ENCODE results near the gene FGFR3. TPM values are rescaled to one million over a fixed set of nuclear protein-coding genes. Genes with fewer than 3 reads are reported as not detected.

Gene FGFR3
- total and polyA plus RNA-seq, 2 of the 8 experiments (the other 6 are each of a cell fraction or from before 2014, with no cell fraction given), result 9.0 to 19.5 TPM

- no peak overlapping the region for H2BK120ac ChIP-seq (replicated peaks; ENCODE audit: low read depth, low read length)
- no peak overlapping the region for H3K9ac ChIP-seq (replicated peaks in 1 of 4; ENCODE audit: extremely low read depth in 1 of 4, low read depth in 3 of 4, low read length in 3 of 4)
- H3K27me3 ChIP-seq (replicated peaks in 1 of 4; ENCODE audit: control insufficient read depth in 3 of 4, extremely low read depth in 1 of 4, insufficient read depth in 3 of 4, low read length in 3 of 4), result peaks cover 0 to 5% (median 0%) of the 10 kb centered on the region in 4 experiments; a peak in 2 of 7 replicates
- H3K4ac ChIP-seq (replicated peaks; ENCODE audit: insufficient read length, low read depth, low read length), result no peak overlapping the region
- H3K79me2 ChIP-seq (ENCODE audit: control insufficient read depth in 1 of 2, insufficient read depth in 2 of 2, low read length in 2 of 2), result no peaks in the 10 kb centered on the region
- 29% methylated on average over 7 of the region's 32 CpGs; no CpG with 5 or more reads in 1 of the 2 experiments for WGBS, 2 experiments (ENCODE audit: extremely low coverage in 1 of 2, insufficient coverage in 1 of 2, insufficient read length in 1 of 2, insufficient replicate concordance in 2 of 2, low coverage in 1 of 2, low lambda C conversion rate in 2 of 2, missing lambda C conversion rate in 1 of 2)
- no peak overlapping the region for H3K23ac ChIP-seq (ENCODE audit: insufficient read length)
- H4K91ac ChIP-seq (replicated peaks; ENCODE audit: insufficient read length, low read length), result no peak overlapping the region
- H3K4me3 ChIP-seq (ENCODE audit: extremely low read depth in 1 of 4, insufficient read depth in 2 of 4, low read depth in 3 of 4, low read length in 4 of 4), result peak overlapping the region; percentile 10 to 49 (median 26); a peak in 7 of 8 replicates
- H3K9me3 ChIP-seq (ENCODE audit: insufficient read depth in 2 of 2, low read depth in 1 of 2, low read length in 1 of 2), result no peaks in the 10 kb centered on the region
- DNase-seq (ENCODE audit: low read depth in 1 of 2, low spot score in 2 of 2) (peak; percentile 43 to 84), FAIRE-seq (no peak)
- CTCF ChIA-PET (ENCODE audit: partially characterized antibody), result interaction anchor here (1.0 to 71.2 kb wide), 4 partner anchors 3 to 110 kb away, joined by 3 to 2507 read pairs (median 1256); partner anchors contain the start of gene FGFR3
- no peak overlapping the region for H3K56ac ChIP-seq (replicated peaks; ENCODE audit: insufficient read length, low read depth, low read length)
- no peak overlapping the region for H4K5ac ChIP-seq (ENCODE audit: insufficient read length, low read depth, low read length)
- no peaks in the 10 kb centered on the region for H3K36me3 ChIP-seq (ENCODE audit: control insufficient read depth in 2 of 4, insufficient read depth in 4 of 4, low read length in 3 of 4)
- TF ChIP-seq POLR2A (IDR thresholded peaks at IDR 0.05; ENCODE audit: control extremely low read depth in 1 of 2, low read depth in 2 of 2, low read length in 2 of 2), result no peak
- no peak for TF ChIP-seq SAP30 (IDR thresholded peaks at IDR 0.05; ENCODE audit: insufficient read depth, insufficient replicate concordance, low read length)
- peak; percentile 19 to 45; a peak in 3 of 4 replicates for TF ChIP-seq RAD21 (IDR thresholded peaks at IDR 0.05 in 1 of 2, conservative IDR thresholded peaks at IDR 0.05 in 1 of 2; ENCODE audit: low read depth in 2 of 2, low read length in 2 of 2)
- TF ChIP-seq CTCF (IDR thresholded peaks at IDR 0.05; ENCODE audit: control extremely low read depth in 1 of 3, insufficient read depth in 1 of 3, low read depth in 1 of 3, low read length in 3 of 3), result peak in 2 of 3 experiments; percentile 45 to 51; a peak in 3 of 4 replicates
- H3K4me2 ChIP-seq (ENCODE audit: insufficient read depth in 1 of 2, low read depth in 2 of 2, low read length in 2 of 2), result peak overlapping the region; percentile 30 to 70
- H3K79me1 ChIP-seq (ENCODE audit: low read depth, low read length), result no peaks in the 10 kb centered on the region
- no peak overlapping the region for H3K27ac ChIP-seq (ENCODE audit: low read depth, low read length)
- POLR2A ChIA-PET (ENCODE audit: partially characterized antibody), result interaction anchor here (1.0 to 4.9 kb wide), 5 partner anchors 10 to 42 kb away, joined by 3 to 24 read pairs (median 12); partner anchors contain the start of gene FGFR3
- peaks cover 5 to 44% (median 31%) of the 10 kb centered on the region in 4 experiments for H3K4me1 ChIP-seq (replicated peaks in 1 of 4; ENCODE audit: control insufficient read depth in 3 of 4, insufficient read depth in 4 of 4, low read length in 3 of 4)
- H2AFZ ChIP-seq (ENCODE audit: low read length), result no peak overlapping the region
- no peak overlapping the region for H2BK20ac ChIP-seq (ENCODE audit: low read length)
- no peak overlapping the region; the same call in 1 of the 2 replicates for H2BK12ac ChIP-seq (ENCODE audit: low read depth, low read length)
- H4K20me1 ChIP-seq (replicated peaks in 1 of 2; ENCODE audit: control insufficient read depth in 1 of 2, insufficient read depth in 2 of 2, low read length in 2 of 2), result no peaks in the 10 kb centered on the region
- no peak overlapping the region for H2BK15ac ChIP-seq (ENCODE audit: low read length)
- no peak overlapping the region for H2AK5ac ChIP-seq (ENCODE audit: low read depth, low read length)
- H2BK5ac ChIP-seq (ENCODE audit: low read depth, low read length), result 0 out of 2 replicates have a peak overlapping the region, but pooled peaks have one; percentile 26
- peak overlapping the region; percentile 87 for H3K18ac ChIP-seq (ENCODE audit: extremely low read depth, low read length)
- H4K8ac ChIP-seq (ENCODE audit: extremely low read depth, insufficient read depth, low read length), result peak overlapping the region; percentile 83
- H3K14ac ChIP-seq (ENCODE audit: insufficient read length), result no peak overlapping the region
- H3K23me2 ChIP-seq (ENCODE audit: low read depth, low read length), result peaks cover 4% of the 10 kb centered on the region; the same call in 1 of the 2 replicates
These were observed 25.2 kb upstream of the FGFR3 start for GRCh38 chr4:1767770-1768366.

Measured in H1 (cell line).